ENCODE results near the gene GAA. TPM values are rescaled to one million over a fixed set of nuclear protein-coding genes. Genes with fewer than 3 reads are reported as not detected.

Gene GAA
- total RNA-seq, 1 experiment from 2014 or later: 30.3 TPM

DNA sequence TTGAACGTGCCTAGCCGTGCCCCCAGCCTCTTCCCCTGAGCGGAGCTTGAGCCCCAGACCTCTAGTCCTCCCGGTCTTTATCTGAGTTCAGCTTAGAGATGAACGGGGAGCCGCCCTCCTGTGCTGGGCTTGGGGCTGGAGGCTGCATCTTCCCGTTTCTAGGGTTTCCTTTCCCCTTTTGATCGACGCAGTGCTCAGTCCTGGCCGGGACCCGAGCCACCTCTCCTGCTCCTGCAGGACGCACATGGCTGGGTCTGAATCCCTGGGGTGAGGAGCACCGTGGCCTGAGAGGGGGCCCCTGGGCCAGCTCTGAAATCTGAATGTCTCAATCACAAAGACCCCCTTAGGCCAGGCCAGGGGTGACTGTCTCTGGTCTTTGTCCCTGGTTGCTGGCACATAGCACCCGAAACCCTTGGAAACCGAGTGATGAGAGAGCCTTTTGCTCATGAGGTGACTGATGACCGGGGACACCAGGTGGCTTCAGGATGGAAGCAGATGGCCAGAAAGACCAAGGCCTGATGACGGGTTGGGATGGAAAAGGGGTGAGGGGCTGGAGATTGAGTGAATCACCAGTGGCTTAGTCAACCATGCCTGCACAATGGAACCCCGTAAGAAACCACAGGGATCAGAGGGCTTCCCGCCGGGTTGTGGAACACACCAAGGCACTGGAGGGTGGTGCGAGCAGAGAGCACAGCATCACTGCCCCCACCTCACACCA lies 724 bp downstream of the GAA start:
- Histone ChIP-seq H4K5ac (ENCODE audit: insufficient read length, low read depth, low read length) (no peak overlapping the region), H3K27ac (ENCODE audit: insufficient read length, low read depth, low read length) (no peak overlapping the region), H2BK20ac (ENCODE audit: low read depth, low read length, poor library complexity, severe bottlenecking) (no peak overlapping the region), H3K4ac (ENCODE audit: low read depth, low read length) (no peak overlapping the region), H3K79me1 (ENCODE audit: insufficient read depth, low read depth, low read length, poor library complexity, severe bottlenecking) (no peaks in the 10 kb centered on the region), H3K14ac (ENCODE audit: insufficient read depth, low read length) (peak overlapping the region; percentile 74), H3T11ph (ENCODE audit: low read length) (no peak overlapping the region), H4K20me1 (ENCODE audit: control insufficient read depth, insufficient read depth, insufficient read length) (no peaks in the 10 kb centered on the region), H2BK120ac (ENCODE audit: low read depth, low read length, poor library complexity, severe bottlenecking) (no peak overlapping the region), H3K4me1 (ENCODE audit: insufficient read depth, low read length) (peaks cover 5% of the 10 kb centered on the region; the same call in 1 of the 2 replicates), H2AFZ (ENCODE audit: low read length) (no peak overlapping the region), H3K18ac (ENCODE audit: insufficient read length, low read depth, low read length) (peak overlapping the region; percentile 43), H3K79me2 (ENCODE audit: insufficient read depth, low read length) (no peaks in the 10 kb centered on the region), H4K91ac (ENCODE audit: insufficient read length, low read depth, low read length) (no peak overlapping the region), H2BK5ac (ENCODE audit: insufficient read length, low read length) (no peak overlapping the region), H3K27me3 (ENCODE audit: insufficient read depth, low read length) (no peaks in the 10 kb centered on the region; the same call in 1 of the 2 replicates), H3K23ac (ENCODE audit: insufficient read length, low read depth, low read length) (no peak overlapping the region), H3K23me2 (ENCODE audit: insufficient read length, low read depth, low read length, poor library complexity, severe bottlenecking) (peaks cover 8% of the 10 kb centered on the region), H3K9me3 (ENCODE audit: control insufficient read depth, low read depth, low read length) (no peaks in the 10 kb centered on the region), H2BK12ac (ENCODE audit: insufficient read length, low read depth, low read length) (no peak overlapping the region), H3K4me2 (ENCODE audit: insufficient read depth, insufficient read length, low read length) (peak overlapping the region; percentile 47), H3K56ac (ENCODE audit: insufficient read length, low read depth, low read length) (no peak overlapping the region), H2BK15ac (ENCODE audit: low read depth, low read length) (no peak overlapping the region), H3K9ac (ENCODE audit: extremely low read depth, insufficient read length, low read length) (peak overlapping the region; percentile 54), H4K8ac (replicated peaks; ENCODE audit: insufficient read length, low read depth, low read length) (no peak overlapping the region), H2AK5ac (ENCODE audit: insufficient read length, low read length) (no peak overlapping the region)
- no peak for DNase-seq
- peak overlapping the region in 2 of 3 experiments; percentile 56 to 94; a peak in 4 of 7 replicates for H3K27ac Mint-ChIP-seq
- H3K4me3 Mint-ChIP-seq: peak overlapping the region; percentile 82 to 89
- peaks cover 18 to 30% of the 10 kb centered on the region in 2 experiments for H3K4me1 Mint-ChIP-seq
- H3K27me3 Mint-ChIP-seq (ENCODE audit: low read depth): peaks cover 14% of the 10 kb centered on the region
- no CpG with 5 or more reads among the region's 21 CpGs for WGBS (ENCODE audit: extremely low coverage, insufficient read length, low lambda C conversion rate)
- TF ChIP-seq, protein P1, sequence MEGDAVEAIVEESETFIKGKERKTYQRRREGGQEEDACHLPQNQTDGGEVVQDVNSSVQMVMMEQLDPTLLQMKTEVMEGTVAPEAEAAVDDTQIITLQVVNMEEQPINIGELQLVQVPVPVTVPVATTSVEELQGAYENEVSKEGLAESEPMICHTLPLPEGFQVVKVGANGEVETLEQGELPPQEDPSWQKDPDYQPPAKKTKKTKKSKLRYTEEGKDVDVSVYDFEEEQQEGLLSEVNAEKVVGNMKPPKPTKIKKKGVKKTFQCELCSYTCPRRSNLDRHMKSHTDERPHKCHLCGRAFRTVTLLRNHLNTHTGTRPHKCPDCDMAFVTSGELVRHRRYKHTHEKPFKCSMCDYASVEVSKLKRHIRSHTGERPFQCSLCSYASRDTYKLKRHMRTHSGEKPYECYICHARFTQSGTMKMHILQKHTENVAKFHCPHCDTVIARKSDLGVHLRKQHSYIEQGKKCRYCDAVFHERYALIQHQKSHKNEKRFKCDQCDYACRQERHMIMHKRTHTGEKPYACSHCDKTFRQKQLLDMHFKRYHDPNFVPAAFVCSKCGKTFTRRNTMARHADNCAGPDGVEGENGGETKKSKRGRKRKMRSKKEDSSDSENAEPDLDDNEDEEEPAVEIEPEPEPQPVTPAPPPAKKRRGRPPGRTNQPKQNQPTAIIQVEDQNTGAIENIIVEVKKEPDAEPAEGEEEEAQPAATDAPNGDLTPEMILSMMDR (conservative IDR thresholded peaks at IDR 0.05): no peak
- H3K9me3 Mint-ChIP-seq: no peaks in the 10 kb centered on the region
- peaks cover 0 to 7% (median 0%) of the 10 kb centered on the region in 3 experiments; a peak in 3 of 7 replicates for H3K36me3 Mint-ChIP-seq (ENCODE audit: insufficient read depth in 1 of 3, low read depth in 3 of 3)

Data from H9 (cell line).